HL-60 (cell line): ENCODE results near the gene GABRE.

Experiments used
- DNase-seq, 2 experiments: peaks; one replicate each; pipeline ENCODE4 v3.0.0-alpha.2; 2010 to 2020; ENCODE audit warnings: low read depth in 1 of 2, low spot score in 1 of 2
- H3K27ac ChIP-seq: fragments of 250-450 bp; sonication (Bioruptor Pico); replicated peaks from 2 replicates; pipeline ENCODE4 v1.5.1; 2020; ENCODE audit warnings: mild to moderate bottlenecking, moderate library complexity
- H3K27me3 ChIP-seq: fragments of 250-450 bp; sonication (Bioruptor Pico); 2 replicates; pipeline ENCODE4 v1.5.1; 2021; ENCODE audit warnings: mild to moderate bottlenecking, moderate library complexity; ENCODE audit not compliant: insufficient read depth, poor library complexity, severe bottlenecking
- H3K4me3 ChIP-seq: replicated peaks from 2 replicates; pipeline ENCODE4 v1.5.1; 2011; ENCODE audit warnings: mild to moderate bottlenecking, control low read depth, low read length; ENCODE audit not compliant: insufficient read depth
- GABPA ChIP-seq: IDR thresholded peaks from 2 replicates; pipeline ENCODE4 v1.6.1; 2012; ENCODE audit warnings: low read depth
- POLR2AphosphoS5 ChIP-seq: IDR thresholded peaks from 2 replicates; pipeline ENCODE4 v1.6.1; 2012; ENCODE audit warnings: low read depth
- SPI1 ChIP-seq: IDR thresholded peaks from 2 replicates; pipeline ENCODE4 v1.6.1; 2012; ENCODE audit warnings: low read depth, mild to moderate bottlenecking, borderline replicate concordance
- TF ChIP-seq, protein P1 (sequence below): IDR thresholded peaks from 2 replicates; pipeline ENCODE4 v1.6.1; 2012; ENCODE audit warnings: low read depth; ENCODE audit not compliant: insufficient replicate concordance
- TF ChIP-seq, protein P2 (sequence below): IDR thresholded peaks from one replicate; pipeline ENCODE4 v1.5.1; 2011; ENCODE audit warnings: low read length, control low read depth, inconsistent platforms; ENCODE audit not compliant: insufficient read depth

The GABRE gene

DNA sequence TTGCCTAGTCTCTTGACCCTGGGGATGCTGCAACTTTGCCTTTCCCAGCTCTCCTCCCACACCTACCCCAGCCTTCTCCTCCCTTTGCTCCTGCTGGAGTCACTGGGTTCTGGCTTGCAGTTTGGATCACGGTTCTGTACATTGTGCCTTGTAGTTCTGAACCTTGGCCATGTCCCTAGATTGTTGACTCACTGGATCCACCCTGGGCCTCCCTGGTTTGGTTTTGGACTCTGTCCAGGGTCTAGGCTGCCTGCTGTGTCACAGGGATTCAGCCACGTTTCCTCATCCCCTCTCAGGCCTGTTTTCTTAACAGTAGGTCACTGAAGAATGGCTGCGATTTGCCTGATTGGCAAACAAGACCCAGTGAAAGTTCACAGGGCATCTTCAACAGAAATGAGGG lies 11.5 kb upstream of the GABRE start:
- Histone ChIP-seq H3K27me3 (peaks cover 2% of the 10 kb centered on the region), H3K27ac (no peak overlapping the region), H3K4me3 (no peak overlapping the region)
- TF ChIP-seq, protein P1, sequence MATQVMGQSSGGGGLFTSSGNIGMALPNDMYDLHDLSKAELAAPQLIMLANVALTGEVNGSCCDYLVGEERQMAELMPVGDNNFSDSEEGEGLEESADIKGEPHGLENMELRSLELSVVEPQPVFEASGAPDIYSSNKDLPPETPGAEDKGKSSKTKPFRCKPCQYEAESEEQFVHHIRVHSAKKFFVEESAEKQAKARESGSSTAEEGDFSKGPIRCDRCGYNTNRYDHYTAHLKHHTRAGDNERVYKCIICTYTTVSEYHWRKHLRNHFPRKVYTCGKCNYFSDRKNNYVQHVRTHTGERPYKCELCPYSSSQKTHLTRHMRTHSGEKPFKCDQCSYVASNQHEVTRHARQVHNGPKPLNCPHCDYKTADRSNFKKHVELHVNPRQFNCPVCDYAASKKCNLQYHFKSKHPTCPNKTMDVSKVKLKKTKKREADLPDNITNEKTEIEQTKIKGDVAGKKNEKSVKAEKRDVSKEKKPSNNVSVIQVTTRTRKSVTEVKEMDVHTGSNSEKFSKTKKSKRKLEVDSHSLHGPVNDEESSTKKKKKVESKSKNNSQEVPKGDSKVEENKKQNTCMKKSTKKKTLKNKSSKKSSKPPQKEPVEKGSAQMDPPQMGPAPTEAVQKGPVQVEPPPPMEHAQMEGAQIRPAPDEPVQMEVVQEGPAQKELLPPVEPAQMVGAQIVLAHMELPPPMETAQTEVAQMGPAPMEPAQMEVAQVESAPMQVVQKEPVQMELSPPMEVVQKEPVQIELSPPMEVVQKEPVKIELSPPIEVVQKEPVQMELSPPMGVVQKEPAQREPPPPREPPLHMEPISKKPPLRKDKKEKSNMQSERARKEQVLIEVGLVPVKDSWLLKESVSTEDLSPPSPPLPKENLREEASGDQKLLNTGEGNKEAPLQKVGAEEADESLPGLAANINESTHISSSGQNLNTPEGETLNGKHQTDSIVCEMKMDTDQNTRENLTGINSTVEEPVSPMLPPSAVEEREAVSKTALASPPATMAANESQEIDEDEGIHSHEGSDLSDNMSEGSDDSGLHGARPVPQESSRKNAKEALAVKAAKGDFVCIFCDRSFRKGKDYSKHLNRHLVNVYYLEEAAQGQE, result no peak
- TF ChIP-seq, protein P2, sequence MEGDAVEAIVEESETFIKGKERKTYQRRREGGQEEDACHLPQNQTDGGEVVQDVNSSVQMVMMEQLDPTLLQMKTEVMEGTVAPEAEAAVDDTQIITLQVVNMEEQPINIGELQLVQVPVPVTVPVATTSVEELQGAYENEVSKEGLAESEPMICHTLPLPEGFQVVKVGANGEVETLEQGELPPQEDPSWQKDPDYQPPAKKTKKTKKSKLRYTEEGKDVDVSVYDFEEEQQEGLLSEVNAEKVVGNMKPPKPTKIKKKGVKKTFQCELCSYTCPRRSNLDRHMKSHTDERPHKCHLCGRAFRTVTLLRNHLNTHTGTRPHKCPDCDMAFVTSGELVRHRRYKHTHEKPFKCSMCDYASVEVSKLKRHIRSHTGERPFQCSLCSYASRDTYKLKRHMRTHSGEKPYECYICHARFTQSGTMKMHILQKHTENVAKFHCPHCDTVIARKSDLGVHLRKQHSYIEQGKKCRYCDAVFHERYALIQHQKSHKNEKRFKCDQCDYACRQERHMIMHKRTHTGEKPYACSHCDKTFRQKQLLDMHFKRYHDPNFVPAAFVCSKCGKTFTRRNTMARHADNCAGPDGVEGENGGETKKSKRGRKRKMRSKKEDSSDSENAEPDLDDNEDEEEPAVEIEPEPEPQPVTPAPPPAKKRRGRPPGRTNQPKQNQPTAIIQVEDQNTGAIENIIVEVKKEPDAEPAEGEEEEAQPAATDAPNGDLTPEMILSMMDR, result no peak
- TF ChIP-seq SPI1 (no peak), POLR2AphosphoS5 (no peak), GABPA (no peak)
- DNase-seq, result no peak

- TF ChIP-seq, protein P2, result no peak
- TF ChIP-seq GABPA, result no peak
- TF ChIP-seq SPI1, result no peak
- TF ChIP-seq, protein P1, result no peak
- TF ChIP-seq POLR2AphosphoS5, result no peak
- Histone ChIP-seq H3K27ac (no peak overlapping the region), H3K27me3 (peaks cover 2% of the 10 kb centered on the region), H3K4me3 (no peak overlapping the region)
- DNase-seq, result no peak
Measured at GRCh38 chrX:151985531-151985930, 11.1 kb upstream of the GABRE start.

GRCh38 chrX:151984902-151985301 lies 10.4 kb upstream of the GABRE start:
- Histone ChIP-seq H3K4me3 (no peak overlapping the region), H3K27me3 (peaks cover 2% of the 10 kb centered on the region), H3K27ac (no peak overlapping the region)

More at GRCh38 chrX:151984902-151985301, 10.4 kb upstream of the GABRE start:
- no peak for TF ChIP-seq GABPA
- TF ChIP-seq, protein P1, result no peak
- TF ChIP-seq POLR2AphosphoS5, result no peak
- TF ChIP-seq, protein P2, result no peak
- no peak for TF ChIP-seq SPI1
- peak in 1 of 2 experiments; percentile 30 for DNase-seq
